ENCODE data around the gene LMBR1L.

LMBR1L gene

DNA sequence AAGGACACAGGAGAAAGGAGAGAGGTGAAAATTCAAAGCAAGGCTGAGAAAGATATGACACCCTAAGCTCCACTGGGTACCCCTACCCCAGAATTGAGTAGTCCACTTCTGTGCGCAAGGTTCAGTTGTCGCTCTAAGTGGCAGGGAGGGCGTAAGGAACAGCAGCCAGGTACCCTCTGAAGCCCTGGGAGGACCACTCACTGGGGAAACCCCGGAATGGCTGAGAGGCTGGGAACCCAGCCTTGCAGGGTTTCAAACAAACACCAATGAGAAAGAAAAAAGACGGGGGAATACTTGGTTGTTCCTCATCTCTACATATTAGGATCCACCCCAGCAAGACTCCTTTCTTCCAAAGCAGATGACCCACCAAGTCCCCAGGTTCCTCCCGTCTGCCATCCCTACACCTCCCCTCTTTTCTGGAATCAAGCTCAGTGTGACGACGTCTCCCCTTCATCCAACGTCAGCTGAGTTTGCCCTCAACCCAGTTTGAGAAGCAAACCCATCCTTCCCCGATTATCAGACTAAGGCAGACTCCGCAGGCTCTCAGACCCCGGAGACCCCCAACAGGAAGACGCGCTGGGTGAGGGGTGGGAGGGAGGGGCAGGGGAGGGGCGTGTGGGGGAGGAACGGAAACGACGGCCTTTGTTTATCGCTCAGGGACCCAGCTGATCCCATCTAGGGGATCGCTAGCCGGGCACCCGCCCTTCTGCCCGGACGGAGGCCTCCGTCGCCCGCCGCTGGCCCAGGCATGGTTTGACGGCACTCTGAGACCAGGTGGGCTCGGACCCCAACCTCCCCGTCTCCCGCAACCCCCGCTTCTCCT lies 795 bp downstream of the LMBR1L start:
- peak in 1 of 5 donors; percentile 15 for DNase-seq

GRCh38 chr12:49108958-49109404 lies 1.7 kb downstream of the LMBR1L start:
- no peak for DNase-seq

DNA sequence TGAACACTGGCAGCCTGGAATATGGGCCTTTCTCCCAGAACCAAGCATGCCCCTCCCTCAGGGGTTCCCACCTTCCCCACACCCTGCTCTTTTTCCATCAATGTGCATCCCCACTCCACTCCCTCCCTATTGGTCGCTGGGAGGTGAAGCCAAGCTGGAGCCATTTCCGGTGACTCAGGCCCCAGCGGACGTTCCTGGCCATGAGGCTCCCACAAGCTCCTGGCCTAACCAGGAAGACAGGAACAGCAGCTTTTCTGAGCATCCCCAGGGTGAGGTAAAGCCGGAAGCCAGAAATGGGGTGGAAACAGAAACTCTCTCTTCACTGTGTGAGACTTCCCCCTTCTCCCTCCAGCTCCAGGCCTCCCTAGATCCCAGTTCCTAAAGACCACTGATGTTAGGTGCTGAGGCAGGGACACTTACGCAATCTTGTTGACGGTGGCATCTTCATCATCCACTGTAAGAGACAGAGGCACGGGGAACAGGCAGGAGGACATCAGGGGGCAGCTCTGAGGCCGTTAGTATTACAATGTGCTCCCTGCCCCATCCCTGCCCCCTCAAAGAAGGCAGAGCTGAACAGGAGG lies 5.1 kb downstream of the LMBR1L start:
- no peak for DNase-seq

GRCh38 chr12:49104822-49105221 lies 5.8 kb downstream of the LMBR1L start:
- no peak for DNase-seq

DNA sequence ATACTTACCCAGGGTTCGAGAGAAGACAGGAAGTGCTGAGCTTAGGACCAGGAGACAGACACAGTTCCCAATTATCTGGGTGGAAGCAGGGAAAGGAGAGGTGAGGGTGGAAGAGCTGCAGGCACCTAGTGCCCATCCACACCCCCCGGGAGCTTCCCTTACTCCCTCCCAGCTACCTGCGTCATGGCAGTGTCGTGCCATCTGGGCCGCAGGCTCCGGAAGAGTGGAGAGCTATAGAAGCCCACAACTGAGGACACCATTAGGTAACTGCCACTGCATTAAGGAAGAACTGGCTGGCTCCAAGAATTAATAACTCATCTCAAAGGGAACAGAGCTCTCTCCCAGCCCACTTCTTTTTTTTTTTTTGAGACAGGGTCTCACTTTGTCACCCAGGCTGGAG lies 10.3 kb downstream of the LMBR1L start:
- no peak for DNase-seq

GRCh38 chr12:49098703-49099102 lies 11.9 kb downstream of the LMBR1L start:
- DNase-seq, result no peak

- DNase-seq, result peak; percentile 27 to 55 (median 42)
These were observed 12.6 kb downstream of the LMBR1L start for GRCh38 chr12:49098035-49098451.

DNA sequence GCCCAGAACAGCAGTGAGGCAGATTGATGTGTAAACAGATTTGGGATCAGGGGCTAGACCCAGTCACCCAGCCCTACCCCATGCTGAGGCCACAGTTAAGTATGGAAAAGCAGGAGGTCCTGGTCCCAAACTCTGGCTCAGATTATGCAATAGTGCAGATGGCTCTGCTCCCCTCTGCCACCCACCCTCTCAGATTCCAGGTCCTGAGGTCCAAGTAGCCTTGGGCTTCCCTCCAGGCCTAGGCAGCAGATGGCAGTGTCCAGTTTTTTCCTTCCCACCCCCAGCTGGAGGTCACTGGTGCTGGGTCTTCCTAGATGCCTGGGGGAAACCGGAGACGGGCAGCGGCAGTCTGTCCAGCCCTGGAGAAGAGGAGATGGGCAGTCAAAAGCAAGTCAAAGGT lies 13.3 kb downstream of the LMBR1L start:
- no peak for DNase-seq

GRCh38 chr12:49094975-49095365 lies 15.7 kb downstream of the LMBR1L start:
- no peak for DNase-seq

DNA sequence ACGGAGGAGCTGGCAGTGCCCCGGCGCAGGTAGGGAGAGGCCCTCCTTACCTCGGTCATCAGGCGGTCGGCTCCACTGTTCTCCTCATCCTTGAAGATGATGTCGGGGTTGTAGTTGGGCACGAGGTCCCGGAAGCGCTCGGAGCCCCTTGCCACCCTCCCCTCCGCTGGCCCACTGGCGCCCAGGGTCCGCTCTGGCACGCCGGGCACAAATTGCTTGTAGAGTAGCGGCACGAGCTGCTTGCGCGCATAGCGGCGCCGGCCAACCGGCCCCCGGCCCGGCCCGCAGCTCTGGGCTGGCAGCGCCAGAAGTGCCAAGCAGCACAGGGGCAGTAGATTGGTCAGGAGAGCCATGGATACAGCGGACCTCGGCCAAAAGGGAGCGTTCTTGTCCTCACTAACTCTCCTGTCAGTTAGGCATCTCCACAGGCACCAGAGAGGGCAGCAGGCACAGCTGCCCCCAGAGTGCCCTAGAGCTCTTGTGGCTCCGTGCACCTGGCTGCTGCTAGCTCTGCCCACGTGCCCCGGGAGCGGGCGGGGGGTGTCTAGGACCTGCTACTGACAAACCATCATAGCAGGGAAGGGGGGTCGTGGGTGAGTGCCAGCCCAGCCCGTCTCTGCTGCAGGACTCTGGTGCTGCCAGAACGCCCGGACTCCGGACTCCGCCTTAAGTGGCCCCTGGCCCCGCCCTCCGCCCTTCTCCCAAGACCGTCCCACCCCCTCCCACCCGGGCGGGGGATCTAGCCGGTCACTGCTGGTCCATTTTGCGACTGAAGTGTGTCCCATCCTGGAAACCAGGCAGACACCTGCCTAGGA lies 16.3 kb downstream of the LMBR1L start, which contains the start of gene DHH:
DHH (minus strand) TSS at position 642 of the 815 bp plus-strand sequence; CDS start at position 353, 289 bp downstream.
- no peak for DNase-seq

- no peak for DNase-seq
These were observed 16.9 kb downstream of the LMBR1L start for GRCh38 chr12:49093792-49094159.

GRCh38 chr12:49092816-49093406 lies 17.7 kb downstream of the LMBR1L start:
- DNase-seq, result no peak

DNA sequence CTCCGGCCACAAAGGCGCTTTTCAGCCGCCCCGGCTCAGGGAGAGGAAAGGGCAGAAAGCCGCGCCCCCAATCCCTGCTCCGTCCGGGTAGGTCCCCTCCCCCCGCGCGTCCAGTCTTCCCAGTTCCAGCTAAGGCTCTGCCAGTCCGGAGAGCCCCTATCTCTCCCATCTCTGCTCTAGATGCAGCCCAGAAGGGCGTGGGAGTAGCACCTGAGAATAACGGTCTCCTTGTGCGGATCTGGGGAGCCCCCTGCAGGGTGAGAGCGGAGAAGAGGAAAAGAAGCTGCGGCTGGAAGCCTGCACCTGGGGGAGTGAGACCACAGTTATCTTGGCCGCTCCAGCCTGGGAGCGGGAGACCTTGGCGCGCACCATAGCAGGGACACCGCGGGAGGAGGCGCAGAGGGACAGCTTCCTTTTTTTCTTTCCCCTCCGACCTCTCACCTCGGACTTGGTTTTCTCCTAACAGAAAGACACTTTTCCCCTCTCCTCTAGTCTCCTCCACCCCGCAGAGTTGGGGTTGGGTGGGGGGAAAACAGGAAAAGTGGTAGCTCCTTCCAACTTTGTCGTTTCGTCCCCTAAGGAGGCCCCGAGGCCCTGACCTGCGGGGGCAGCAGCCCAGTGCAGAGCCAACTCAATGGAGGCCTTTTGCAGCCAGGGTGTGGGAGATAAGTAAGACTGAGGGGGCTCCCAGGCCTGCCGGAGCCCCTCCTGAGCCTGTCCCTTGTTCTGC lies 18.4 kb downstream of the LMBR1L start:
- peak in 4 of 5 donors; percentile 33 to 48 (median 43) for DNase-seq

DNA sequence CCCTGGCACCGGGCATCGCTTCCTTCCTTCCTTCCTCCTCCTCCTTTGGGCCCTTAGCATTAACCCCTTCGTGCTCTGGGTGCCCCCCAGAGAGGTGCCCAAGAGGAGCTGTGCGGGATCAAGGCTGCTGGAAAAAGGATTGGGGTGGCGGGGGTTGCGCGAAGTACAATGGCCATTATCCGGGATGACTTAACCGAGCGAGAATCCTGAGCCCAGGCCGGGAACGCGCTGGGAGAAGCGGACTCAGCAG lies 18.9 kb downstream of the LMBR1L start:
- no peak for DNase-seq

DNA sequence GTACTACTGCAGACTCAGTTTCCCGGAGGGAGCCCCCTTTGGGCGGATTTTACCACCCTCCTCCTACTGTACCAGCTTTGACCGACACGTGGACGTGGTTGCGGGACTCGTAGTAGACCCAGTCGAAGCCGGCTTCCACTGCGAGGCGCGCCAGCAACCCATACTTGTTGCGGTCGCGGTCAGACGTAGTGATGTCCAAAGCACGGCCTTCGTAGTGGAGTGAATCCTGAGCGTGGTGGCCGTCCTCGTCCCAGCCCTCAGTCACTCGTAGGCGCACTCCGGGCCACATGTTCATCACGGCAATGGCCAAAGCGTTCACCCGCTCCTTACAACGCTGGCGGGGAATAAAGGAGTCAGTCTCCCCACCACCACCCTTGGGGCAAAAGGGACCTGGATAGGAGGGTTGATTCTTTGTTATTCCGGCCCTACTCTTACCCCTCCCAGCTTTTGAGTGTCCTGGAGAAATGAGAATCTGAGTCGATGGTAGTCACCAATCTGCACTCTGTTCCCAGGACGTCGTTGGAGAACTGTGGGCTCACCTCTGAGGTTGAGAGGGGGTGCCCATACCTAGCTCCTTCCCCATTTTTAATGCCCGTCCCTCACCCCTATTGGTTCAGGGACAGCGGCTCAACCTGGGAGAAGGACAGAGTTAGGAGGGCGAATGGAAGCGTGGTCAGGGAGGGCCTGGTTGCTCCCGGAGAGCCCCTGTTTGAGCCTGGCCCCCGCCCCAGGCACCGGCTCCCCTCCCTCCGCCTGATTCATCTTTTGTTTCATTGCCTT lies 19.4 kb downstream of the LMBR1L start:
- no peak for DNase-seq

- DNase-seq, result peak in 2 of 5 donors; percentile 16 to 57
These were observed 20.6 kb downstream of the LMBR1L start for GRCh38 chr12:49089821-49090773.

DNA sequence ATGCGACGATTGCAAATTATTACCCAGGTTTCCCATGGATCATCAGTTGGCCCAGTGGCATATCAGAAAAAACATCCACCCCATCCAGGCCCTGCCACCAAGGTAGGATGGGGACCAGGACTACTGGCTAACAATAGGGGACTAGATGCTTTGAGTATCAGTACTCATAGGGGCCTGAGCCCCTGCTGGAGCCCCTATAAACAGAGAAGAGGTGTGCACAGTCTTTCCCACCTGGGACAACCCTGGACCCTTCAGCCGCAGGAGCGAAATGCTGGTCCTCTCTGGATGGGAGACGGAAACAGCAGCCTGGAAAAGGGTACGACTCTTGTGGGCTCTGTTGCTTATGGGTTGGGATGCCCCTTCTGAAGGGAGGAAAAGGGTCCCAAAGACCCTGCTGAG lies 21.7 kb downstream of the LMBR1L start:
- DNase-seq, result no peak

DNA sequence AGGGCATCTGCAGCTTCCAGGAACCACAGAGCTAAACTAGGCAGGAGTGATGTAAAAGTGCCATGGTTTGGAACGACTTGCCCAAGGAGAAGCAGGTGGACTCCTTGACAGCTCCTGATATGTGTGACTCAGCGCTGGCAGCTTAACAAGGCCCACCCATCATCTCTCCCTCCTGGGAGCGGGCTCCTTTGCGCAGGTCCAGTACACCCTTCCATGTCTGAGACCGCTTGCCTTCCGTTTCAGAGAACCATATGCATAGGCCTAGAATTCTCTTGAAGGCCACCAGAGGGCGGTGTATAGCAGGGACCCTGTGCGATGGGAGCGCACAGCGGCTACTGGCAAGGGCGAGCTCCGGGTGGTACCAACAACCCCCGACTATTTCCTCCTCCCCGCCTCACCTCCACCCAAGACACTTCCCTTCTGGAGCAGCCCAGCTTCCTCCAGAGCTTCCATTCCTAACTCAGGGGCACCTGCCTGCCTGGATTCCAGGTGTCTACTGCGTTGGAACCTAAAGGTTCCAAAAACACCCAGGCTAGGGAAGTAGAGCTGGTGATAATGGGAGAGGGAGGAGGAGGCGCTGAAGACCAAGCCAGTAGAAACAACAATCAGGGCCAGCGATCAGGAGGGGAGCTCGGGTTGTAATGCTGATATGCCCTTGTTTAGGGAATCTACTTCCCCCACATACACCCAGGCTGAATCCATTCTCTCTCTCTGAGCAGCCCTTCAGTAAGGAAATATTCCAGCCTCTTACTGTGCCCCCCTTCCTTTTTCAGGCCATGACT lies 22.3 kb downstream of the LMBR1L start:
- peak; percentile 24 to 81 (median 55) for DNase-seq

- no peak for DNase-seq
These were observed 24.5 kb downstream of the LMBR1L start for GRCh38 chr12:49086116-49086515.

- no peak for DNase-seq
These were observed 26.2 kb downstream of the LMBR1L start for GRCh38 chr12:49084438-49084837.

All from T-helper 1 cell (primary cell).